ENCODE results near the gene FGF19.

Gene FGF19

DNA sequence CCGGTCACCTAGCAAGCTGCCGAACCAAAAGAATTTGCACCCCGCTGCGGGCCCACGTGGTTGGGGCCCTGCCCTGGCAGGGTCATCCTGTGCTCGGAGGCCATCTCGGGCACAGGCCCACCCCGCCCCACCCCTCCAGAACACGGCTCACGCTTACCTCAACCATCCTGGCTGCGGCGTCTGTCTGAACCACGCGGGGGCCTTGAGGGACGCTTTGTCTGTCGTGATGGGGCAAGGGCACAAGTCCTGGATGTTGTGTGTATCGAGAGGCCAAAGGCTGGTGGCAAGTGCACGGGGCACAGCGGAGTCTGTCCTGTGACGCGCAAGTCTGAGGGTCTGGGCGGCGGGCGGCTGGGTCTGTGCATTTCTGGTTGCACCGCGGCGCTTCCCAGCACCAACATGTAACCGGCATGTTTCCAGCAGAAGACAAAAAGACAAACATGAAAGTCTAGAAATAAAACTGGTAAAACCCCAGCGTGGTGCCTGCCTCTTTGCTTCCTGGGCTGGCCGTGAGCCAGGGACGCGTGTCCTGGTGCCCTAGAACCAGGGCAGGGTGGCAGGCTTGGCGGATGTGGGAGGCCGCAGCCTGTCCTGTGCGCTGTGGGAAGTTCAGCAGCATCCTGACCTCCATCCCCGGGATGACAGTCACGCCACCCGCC lies 49.7 kb downstream of the FGF19 start:
- DNase-seq, result no peak

GRCh38 chr11:69653406-69653960 lies 50.3 kb downstream of the FGF19 start:
- DNase-seq, result no peak

DNA sequence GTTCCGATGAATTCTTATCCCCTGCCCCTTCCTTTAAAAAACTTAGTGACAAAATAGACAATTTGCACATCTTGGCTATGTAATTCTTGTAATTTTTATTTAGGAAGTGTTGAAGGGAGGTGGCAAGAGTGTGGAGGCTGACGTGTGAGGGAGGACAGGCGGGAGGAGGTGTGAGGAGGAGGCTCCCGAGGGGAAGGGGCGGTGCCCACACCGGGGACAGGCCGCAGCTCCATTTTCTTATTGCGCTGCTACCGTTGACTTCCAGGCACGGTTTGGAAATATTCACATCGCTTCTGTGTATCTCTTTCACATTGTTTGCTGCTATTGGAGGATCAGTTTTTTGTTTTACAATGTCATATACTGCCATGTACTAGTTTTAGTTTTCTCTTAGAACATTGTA lies 50.8 kb downstream of the FGF19 start:
- no peak for DNase-seq

- no peak for DNase-seq
Observed at GRCh38 chr11:69651834-69652620, 51.8 kb downstream of the FGF19 start.

GRCh38 chr11:69650832-69651344 lies 52.9 kb downstream of the FGF19 start:
- DNase-seq, result no peak

DNA sequence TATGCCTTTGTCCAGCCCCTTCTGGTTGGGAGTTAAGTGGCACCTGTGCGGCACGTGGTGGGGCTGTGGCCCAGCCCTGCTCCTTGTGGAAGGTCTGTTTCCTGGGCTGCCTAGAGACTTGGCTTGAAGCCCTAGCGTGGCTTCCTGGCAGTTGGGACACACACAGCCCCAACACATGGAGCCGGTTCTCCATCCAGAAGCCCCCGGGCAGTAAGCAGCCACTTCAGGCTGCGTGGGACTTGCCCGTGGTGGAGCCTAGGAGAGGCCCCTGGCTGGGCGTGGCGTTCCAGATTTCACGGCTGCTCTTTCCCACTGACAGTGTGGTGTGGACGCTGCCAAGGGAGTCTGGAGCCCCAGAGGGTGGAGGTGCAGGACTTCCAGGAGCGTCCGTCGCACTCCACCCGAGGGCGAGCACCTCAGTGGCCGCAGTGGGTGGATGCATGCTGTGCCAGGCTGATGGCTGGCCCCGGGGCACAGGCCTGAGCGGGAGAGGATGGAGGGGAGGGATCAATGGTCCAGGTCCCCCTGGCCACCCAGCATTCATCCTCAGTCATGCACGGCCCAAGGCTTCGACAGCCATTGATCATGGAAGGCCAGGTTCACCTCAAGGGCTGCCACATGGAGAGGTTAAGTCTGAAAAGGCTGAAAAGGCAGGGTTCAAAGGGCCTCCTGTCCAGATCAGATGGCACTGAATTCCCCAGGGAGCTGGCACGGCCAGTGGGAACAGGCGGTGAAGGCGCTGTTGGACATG lies 53.6 kb downstream of the FGF19 start:
- DNase-seq, result no peak

GRCh38 chr11:69649576-69649900 lies 54.3 kb downstream of the FGF19 start:
- DNase-seq, result no peak

DNA sequence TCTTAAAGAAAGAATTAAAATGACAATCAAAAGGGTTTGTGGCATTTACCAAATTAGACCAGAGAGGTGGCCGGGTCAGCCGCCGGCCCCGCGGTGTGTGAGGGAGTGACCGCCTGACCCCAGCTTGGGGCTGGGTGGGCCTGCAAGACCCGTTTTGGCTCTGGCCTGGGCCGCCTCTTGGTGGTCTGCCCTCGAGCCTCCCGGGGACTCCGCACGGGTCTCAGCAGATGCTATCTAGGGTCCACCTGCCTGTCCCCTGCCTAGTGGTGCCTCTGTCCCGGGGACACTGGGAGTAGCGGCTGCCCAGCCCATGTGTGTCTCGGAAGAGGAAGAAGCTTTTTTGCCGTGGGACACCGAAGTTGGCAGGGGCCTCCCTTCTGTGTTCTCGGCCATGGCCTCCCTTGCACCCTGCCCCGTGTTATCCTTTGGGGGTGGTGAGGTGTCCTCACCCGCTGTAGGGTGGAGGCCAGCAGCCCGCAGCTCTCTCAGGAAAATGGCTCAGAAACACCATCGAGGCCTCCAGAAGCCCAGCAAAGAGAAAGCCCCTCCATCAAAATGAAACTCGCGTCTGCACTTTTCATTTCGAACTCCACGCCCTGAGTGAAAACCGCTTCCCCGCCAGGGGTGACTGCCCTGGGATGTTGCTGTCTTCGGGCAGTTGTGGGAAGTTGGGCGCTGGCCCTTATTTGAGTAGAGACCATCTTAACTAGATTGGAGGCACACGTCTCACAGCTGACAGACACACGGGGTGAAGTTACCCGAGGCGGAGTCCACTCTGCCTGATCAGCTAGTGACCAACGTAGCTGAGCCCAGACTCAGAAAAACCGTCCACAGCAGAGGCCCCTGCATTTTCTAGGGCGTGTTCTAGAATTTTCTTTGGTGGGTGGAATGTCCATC lies 54.9 kb downstream of the FGF19 start:
- no peak for DNase-seq
